PC-9 (cell line): ENCODE measurements around the gene RPAP3. TPM values are rescaled to one million over a fixed set of nuclear protein-coding genes. Genes with fewer than 3 reads are reported as not detected.

ENCODE experiments used
- BruUV-seq: library from RNA; stranded (reverse); fragments of 400-500 nt; replicated peaks from 2 replicates; lab custom pipeline; 2021; lab: Mats Ljungman, UMichigan
- CTCF ChIA-PET: fragments of 300-600 bp; sonication (Branson Sonifier 250); formaldehyde crosslinking; loops from one replicate; lab custom pipeline; 2022; ENCODE audit warnings: antibody characterized with exemption; lab: Charles Lee
- POLR2A ChIA-PET: fragments of 300-600 bp; sonication (Branson Sonifier 250); formaldehyde crosslinking; loops from one replicate; lab custom pipeline; 2022; ENCODE audit warnings: antibody characterized with exemption; ENCODE audit not compliant: unreplicated experiment; lab: Charles Lee
- DNase-seq, 2 experiments: peaks; one replicate each; pipeline versions ENCODE4 v3.0.0 to v3.0.0-alpha.2; 2015 to 2022; ENCODE audit warnings: mixed read lengths in 1 of 2
- H2AFZ ChIP-seq: fragments of 200-600 bp; sonication (generic); 2 replicates; pipeline ENCODE4 v1.8.1; 2017; ENCODE audit warnings: antibody characterized with exemption
- H3F3A ChIP-seq: fragments of 200-600 bp; sonication (generic); 2 replicates; pipeline ENCODE4 v1.8.1; 2017; ENCODE audit warnings: antibody characterized with exemption, mild to moderate bottlenecking, low read depth; ENCODE audit not compliant: insufficient read depth
- H3K27ac ChIP-seq: fragments of 200-600 bp; sonication (generic); 2 replicates; pipeline ENCODE4 v1.6.1; 2016; ENCODE audit warnings: mixed run types
- H3K27me3 ChIP-seq: fragments of 200-600 bp; sonication (generic); 2 replicates; pipeline ENCODE4 v1.6.1; 2016; ENCODE audit warnings: low read depth, mixed run types; ENCODE audit not compliant: insufficient read depth
- H3K36me3 ChIP-seq: fragments of 200-600 bp; sonication (generic); 2 replicates; pipeline ENCODE4 v1.6.1; 2016; ENCODE audit warnings: low read depth, mixed run types
- H3K4me1 ChIP-seq: fragments of 200-600 bp; sonication (generic); replicated peaks from 2 replicates; pipeline ENCODE4 v1.6.1; 2016; ENCODE audit warnings: mixed run types; ENCODE audit not compliant: insufficient read depth
- H3K4me2 ChIP-seq: fragments of 200-600 bp; sonication (generic); 2 replicates; pipeline ENCODE4 v1.6.1; 2017; ENCODE audit warnings: mixed run types
- H3K4me3 ChIP-seq: fragments of 200-600 bp; sonication (generic); 2 replicates; pipeline ENCODE4 v1.6.1; 2016; ENCODE audit warnings: mixed run types
- H3K79me2 ChIP-seq: fragments of 200-600 bp; sonication (generic); 2 replicates; pipeline ENCODE4 v1.6.1; 2017; ENCODE audit warnings: low read depth, mixed run types
- H3K9me2 ChIP-seq: fragments of 200-600 bp; sonication (generic); 2 replicates; pipeline ENCODE4 v1.8.1; 2017; ENCODE audit warnings: mild to moderate bottlenecking; ENCODE audit not compliant: insufficient read depth
- H3K9me3 ChIP-seq: fragments of 200-600 bp; sonication (generic); 2 replicates; pipeline ENCODE4 v1.8.1; 2016; ENCODE audit warnings: low read depth; ENCODE audit not compliant: insufficient read depth
- H4K20me1 ChIP-seq: fragments of 200-600 bp; sonication (generic); 2 replicates; pipeline ENCODE4 v1.8.1; 2017; ENCODE audit not compliant: insufficient read depth
- CTCF ChIP-seq: fragments of 200-600 bp; sonication (generic); conservative IDR thresholded peaks from 2 replicates; pipeline ENCODE4 v1.6.1; 2017; ENCODE audit warnings: mixed run types, antibody characterized with exemption, mild to moderate bottlenecking, moderate library complexity
- EZH2 ChIP-seq: fragments of 200-600 bp; sonication (generic); IDR thresholded peaks from 2 replicates; pipeline ENCODE4 v1.8.0; 2017; ENCODE audit warnings: antibody characterized with exemption, low read depth
- intact Hi-C: fragments of 100-400 bp; cut with micrococcal nuclease; formaldehyde crosslinking; loops from one replicate; pipeline ENCODE4 v1.10.0; 2022; ENCODE audit not compliant: unreplicated experiment
- total RNA-seq: library from RNA; stranded (reverse); gene quantifications from 2 replicates; pipeline ENCODE4 v1.2.3, GENCODE V29; 2021

Gene RPAP3
- total RNA-seq, 1 experiment from 2014 or later = 37.0 TPM

- H3F3A ChIP-seq = peaks cover 9% of the 10 kb centered on the region; the same call in 1 of the 2 replicates
- POLR2A ChIA-PET = interaction anchor here (0.6 kb wide), 1 partner anchor 39 kb away, joined by 3 read pairs; no protein-coding TSS in a partner anchor
- H3K4me2 ChIP-seq = no peak overlapping the region
- H3K79me2 ChIP-seq = peaks cover 16% of the 10 kb centered on the region
- CTCF ChIA-PET = no interaction called here
- no peaks in the 10 kb centered on the region for H3K9me2 ChIP-seq
- TF ChIP-seq EZH2 (no peak), CTCF (no peak)
- no peak for DNase-seq
- no peaks in the 10 kb centered on the region for H3K27me3 ChIP-seq
- H3K4me1 ChIP-seq = no peaks in the 10 kb centered on the region
- H3K27ac ChIP-seq = no peak overlapping the region
- no peaks in the 10 kb centered on the region for H3K9me3 ChIP-seq
- intact Hi-C loops = no loop called here
- H2AFZ ChIP-seq = no peak overlapping the region
- no peak overlapping the region for H3K4me3 ChIP-seq
- BruUV-seq = no TSS peak
- H4K20me1 ChIP-seq = no peaks in the 10 kb centered on the region
- peaks cover 49% of the 10 kb centered on the region for H3K36me3 ChIP-seq
These were observed 7.8 kb downstream of the RPAP3 start for GRCh38 chr12:47698055-47698454.

- TF ChIP-seq CTCF (no peak), EZH2 (no peak)
- no peak overlapping the region for H2AFZ ChIP-seq
- H3K4me3 ChIP-seq = no peak overlapping the region
- no peaks in the 10 kb centered on the region for H3K9me3 ChIP-seq
- H4K20me1 ChIP-seq = no peaks in the 10 kb centered on the region
- H3K27ac ChIP-seq = no peak overlapping the region
- no peaks in the 10 kb centered on the region for H3K4me1 ChIP-seq
- no peaks in the 10 kb centered on the region for H3K27me3 ChIP-seq
- CTCF ChIA-PET = no interaction called here
- peaks cover 37% of the 10 kb centered on the region for H3K36me3 ChIP-seq
- no peaks in the 10 kb centered on the region for H3K9me2 ChIP-seq
- H3F3A ChIP-seq = peaks cover 7% of the 10 kb centered on the region; the same call in 1 of the 2 replicates
- no peak overlapping the region for H3K4me2 ChIP-seq
- POLR2A ChIA-PET = no interaction called here
- BruUV-seq = no TSS peak
- DNase-seq = no peak
- no peaks in the 10 kb centered on the region for H3K79me2 ChIP-seq
- intact Hi-C loops = loop anchor here (5.0 kb wide), 1 partner anchor 1617 kb away; no protein-coding TSS in a partner anchor
These were observed 16.6 kb downstream of the RPAP3 start for GRCh38 chr12:47689215-47689614.

DNA sequence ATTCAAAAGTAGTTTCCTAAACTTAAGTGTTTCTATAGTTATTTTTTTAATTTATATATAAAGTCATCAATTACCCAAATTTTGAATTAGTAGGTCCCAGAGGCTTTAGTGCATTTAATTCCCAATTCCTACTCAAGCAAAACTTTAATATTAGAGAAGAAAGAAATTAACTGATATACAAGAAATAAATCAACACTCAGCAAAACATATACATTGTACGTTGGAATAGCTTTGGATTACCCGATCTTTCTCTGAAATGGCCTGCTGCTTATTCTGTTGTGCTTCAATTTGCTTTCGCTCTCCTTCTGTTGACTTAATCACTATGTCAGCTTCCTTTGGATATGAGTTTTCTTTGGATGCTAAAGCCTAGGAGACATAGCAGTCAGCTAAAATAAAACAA lies 18.2 kb downstream of the RPAP3 start:
- no peak overlapping the region for H3K4me3 ChIP-seq
- TF ChIP-seq CTCF (no peak), EZH2 (no peak)
- intact Hi-C loops = loop anchor here (5.0 kb wide), 1 partner anchor 1615 kb away; no protein-coding TSS in a partner anchor
- H3K27ac ChIP-seq = no peak overlapping the region
- H3K4me2 ChIP-seq = no peak overlapping the region
- H3K36me3 ChIP-seq = peaks cover 27% of the 10 kb centered on the region
- H3K79me2 ChIP-seq = no peaks in the 10 kb centered on the region
- no peaks in the 10 kb centered on the region for H4K20me1 ChIP-seq
- BruUV-seq = no TSS peak
- no peak for DNase-seq
- POLR2A ChIA-PET = no interaction called here
- no peak overlapping the region for H2AFZ ChIP-seq
- H3K27me3 ChIP-seq = no peaks in the 10 kb centered on the region
- H3K4me1 ChIP-seq = no peaks in the 10 kb centered on the region
- CTCF ChIA-PET = interaction anchor here (0.7 to 1.4 kb wide), 2 partner anchors 655 to 665 kb away, joined by 3 read pairs; no protein-coding TSS in a partner anchor
- H3F3A ChIP-seq = peaks cover 10% of the 10 kb centered on the region; the same call in 1 of the 2 replicates
- no peaks in the 10 kb centered on the region for H3K9me2 ChIP-seq
- no peaks in the 10 kb centered on the region for H3K9me3 ChIP-seq
